Brain microvascular endothelial cell (primary cell): ENCODE data around the gene PLVAP.

ENCODE experiments used
- DNase-seq: peaks from one replicate; pipeline ENCODE4 v3.0.0-alpha.2; 2020
- H3K27ac ChIP-seq: fragments of 250-450 bp; sonication (Bioruptor Pico); 2 replicates; pipeline ENCODE4 v1.5.1; 2020; ENCODE audit warnings: mild to moderate bottlenecking, moderate library complexity
- H3K27me3 ChIP-seq: fragments of 250-450 bp; sonication (Bioruptor Pico); replicated peaks from 2 replicates; pipeline ENCODE4 v1.5.1; 2020; ENCODE audit warnings: mild to moderate bottlenecking
- H3K36me3 ChIP-seq: fragments of 250-450 bp; sonication (Bioruptor Pico); replicated peaks from 2 replicates; pipeline ENCODE4 v1.5.1; 2020; ENCODE audit warnings: mild to moderate bottlenecking
- H3K4me3 ChIP-seq: 2 replicates; pipeline ENCODE4 v1.5.1; 2011; ENCODE audit warnings: low read depth, mild to moderate bottlenecking, control low read depth, low read length, moderate library complexity
- CTCF ChIP-seq: IDR thresholded peaks from 2 replicates; pipeline ENCODE4 v1.5.1; 2011; ENCODE audit warnings: low read depth, mild to moderate bottlenecking, moderate library complexity, low read length, control low read depth, inconsistent platforms; ENCODE audit errors: missing control alignments
- in situ Hi-C: cut with HindIII; loops from 2 replicates; pipeline ENCODE4 v1.10.0; 2017; ENCODE audit warnings: low sequenced_read_pairs, low pct_ligation_motif_present

PLVAP gene

GRCh38 chr19:17327068-17327653, 50.0 kb downstream of the PLVAP start:
- H3K27me3 ChIP-seq: no peaks in the 10 kb centered on the region
- H3K27ac ChIP-seq: no peak overlapping the region
- in situ Hi-C loops: no loop called here
- no peak for TF ChIP-seq CTCF
- DNase-seq: no peak
- H3K36me3 ChIP-seq: peaks cover 5% of the 10 kb centered on the region
- no peak overlapping the region for H3K4me3 ChIP-seq

GRCh38 chr19:17326595-17326966, 50.6 kb downstream of the PLVAP start:
- in situ Hi-C loops: no loop called here
- Histone ChIP-seq H3K27me3 (no peaks in the 10 kb centered on the region), H3K4me3 (no peak overlapping the region), H3K36me3 (peaks cover 10% of the 10 kb centered on the region), H3K27ac (no peak overlapping the region)
- no peak for DNase-seq
- TF ChIP-seq CTCF: no peak

- Histone ChIP-seq H3K36me3 (peaks cover 15% of the 10 kb centered on the region), H3K4me3 (no peak overlapping the region), H3K27me3 (no peaks in the 10 kb centered on the region), H3K27ac (no peak overlapping the region)
- DNase-seq: no peak
- in situ Hi-C loops: no loop called here
- TF ChIP-seq CTCF: no peak
Measured at GRCh38 chr19:17325881-17326594, 51.1 kb downstream of the PLVAP start.

- Histone ChIP-seq H3K36me3 (peaks cover 24% of the 10 kb centered on the region), H3K27me3 (no peaks in the 10 kb centered on the region), H3K27ac (no peak overlapping the region), H3K4me3 (no peak overlapping the region)
- no peak for TF ChIP-seq CTCF
- in situ Hi-C loops: no loop called here
- DNase-seq: no peak
Measured at GRCh38 chr19:17325133-17325532, 52.0 kb downstream of the PLVAP start.

GRCh38 chr19:17324357-17325114, 52.6 kb downstream of the PLVAP start:
- in situ Hi-C loops: no loop called here
- Histone ChIP-seq H3K36me3 (peaks cover 28% of the 10 kb centered on the region), H3K4me3 (no peak overlapping the region), H3K27me3 (no peaks in the 10 kb centered on the region), H3K27ac (no peak overlapping the region)
- DNase-seq: no peak
- TF ChIP-seq CTCF: no peak
